ENCODE data around the gene HOTAIR.

Gene HOTAIR

DNA sequence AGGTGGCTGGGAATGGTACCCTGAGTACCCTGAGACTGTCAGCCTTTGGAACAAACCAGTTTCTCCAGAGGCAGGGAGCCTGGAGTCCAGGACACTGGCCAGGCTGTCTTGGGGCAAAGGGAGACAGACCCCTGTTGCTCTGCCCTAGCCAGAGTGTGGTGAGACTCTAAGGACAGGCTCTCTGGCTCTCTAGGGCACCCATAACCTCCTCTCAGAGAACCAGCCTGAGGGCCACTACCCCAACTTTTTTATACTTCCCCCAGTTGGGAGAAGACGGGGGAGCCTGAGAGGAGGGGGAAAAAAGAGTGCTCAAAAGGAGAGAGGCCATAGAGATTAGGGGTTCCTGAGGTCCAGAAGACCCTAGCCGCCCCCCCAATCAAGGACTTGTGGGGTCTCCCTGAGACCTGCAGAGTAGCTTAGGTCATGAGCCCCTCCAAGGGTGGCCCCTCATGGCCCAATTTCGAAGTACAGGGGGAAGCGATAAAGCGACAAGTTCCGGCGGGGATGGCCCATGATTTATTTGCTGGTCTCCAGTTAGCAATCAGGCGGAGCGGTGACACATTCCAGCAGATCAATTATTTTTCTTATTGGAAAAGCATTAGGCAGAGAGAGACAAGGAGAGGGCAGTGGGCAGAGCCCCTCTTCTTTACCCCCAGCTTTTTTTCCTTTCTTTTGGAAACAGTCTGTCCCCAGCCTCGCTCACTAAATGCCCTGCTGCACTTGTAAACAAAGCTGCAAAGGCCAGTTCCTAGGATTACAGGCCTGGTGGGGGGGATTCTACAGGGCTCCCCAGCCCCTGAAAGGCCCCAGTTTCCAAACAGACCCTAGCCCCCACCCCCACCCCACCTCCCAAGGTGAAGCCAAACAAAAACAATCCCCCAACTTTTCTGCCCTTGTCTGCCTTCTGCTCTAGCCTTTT, 35.6 kb upstream of the HOTAIR start:
- TF ChIP-seq, protein P1, sequence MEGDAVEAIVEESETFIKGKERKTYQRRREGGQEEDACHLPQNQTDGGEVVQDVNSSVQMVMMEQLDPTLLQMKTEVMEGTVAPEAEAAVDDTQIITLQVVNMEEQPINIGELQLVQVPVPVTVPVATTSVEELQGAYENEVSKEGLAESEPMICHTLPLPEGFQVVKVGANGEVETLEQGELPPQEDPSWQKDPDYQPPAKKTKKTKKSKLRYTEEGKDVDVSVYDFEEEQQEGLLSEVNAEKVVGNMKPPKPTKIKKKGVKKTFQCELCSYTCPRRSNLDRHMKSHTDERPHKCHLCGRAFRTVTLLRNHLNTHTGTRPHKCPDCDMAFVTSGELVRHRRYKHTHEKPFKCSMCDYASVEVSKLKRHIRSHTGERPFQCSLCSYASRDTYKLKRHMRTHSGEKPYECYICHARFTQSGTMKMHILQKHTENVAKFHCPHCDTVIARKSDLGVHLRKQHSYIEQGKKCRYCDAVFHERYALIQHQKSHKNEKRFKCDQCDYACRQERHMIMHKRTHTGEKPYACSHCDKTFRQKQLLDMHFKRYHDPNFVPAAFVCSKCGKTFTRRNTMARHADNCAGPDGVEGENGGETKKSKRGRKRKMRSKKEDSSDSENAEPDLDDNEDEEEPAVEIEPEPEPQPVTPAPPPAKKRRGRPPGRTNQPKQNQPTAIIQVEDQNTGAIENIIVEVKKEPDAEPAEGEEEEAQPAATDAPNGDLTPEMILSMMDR (conservative IDR thresholded peaks at IDR 0.05; ENCODE audit: low read length) = no peak
- H3K4me3 ChIP-seq (ENCODE audit: low read length) = peak overlapping the region; percentile 98
- DNase-seq (ENCODE audit: low read depth) = no peak

DNA sequence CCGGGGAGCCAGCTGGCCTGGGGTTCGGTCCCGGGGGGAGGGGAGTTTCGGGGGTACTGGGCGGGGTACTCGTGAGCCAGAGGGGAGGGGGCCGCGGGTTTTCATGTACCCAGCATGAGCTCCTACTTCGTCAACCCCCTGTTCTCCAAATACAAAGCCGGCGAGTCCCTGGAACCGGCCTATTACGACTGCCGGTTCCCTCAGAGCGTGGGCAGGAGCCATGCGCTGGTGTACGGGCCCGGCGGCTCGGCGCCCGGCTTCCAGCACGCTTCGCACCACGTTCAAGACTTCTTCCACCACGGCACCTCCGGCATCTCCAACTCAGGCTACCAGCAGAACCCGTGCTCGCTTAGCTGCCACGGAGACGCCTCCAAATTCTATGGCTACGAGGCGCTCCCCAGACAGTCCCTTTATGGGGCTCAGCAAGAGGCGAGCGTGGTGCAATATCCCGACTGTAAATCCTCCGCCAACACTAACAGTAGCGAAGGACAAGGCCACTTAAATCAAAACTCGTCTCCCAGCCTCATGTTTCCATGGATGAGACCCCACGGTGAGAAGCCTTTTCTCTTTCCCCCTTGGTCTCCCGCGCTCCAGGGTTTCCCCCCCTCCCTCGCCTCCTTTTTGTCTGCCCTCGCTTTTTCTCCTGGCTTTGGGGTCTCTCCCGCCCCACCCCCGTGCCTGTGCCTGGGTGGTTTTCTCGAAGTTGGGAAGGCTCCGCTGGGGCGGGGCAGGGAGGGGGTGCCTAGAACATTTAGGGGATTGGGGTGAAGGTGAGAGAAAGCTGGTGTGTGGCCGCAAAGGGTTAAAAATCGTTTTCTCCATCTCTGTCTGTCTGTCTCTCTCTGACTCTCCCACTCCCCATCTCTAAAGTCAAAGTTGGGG, 34.7 kb upstream of the HOTAIR start:
- TF ChIP-seq, protein P1 (conservative IDR thresholded peaks at IDR 0.05; ENCODE audit: low read length) = no peak
- H3K4me3 ChIP-seq (ENCODE audit: low read length) = peak overlapping the region; percentile 98
- DNase-seq (ENCODE audit: low read depth) = no peak

GRCh38 chr12:54008260-54008552, 33.5 kb upstream of the HOTAIR start:
- TF ChIP-seq, protein P1 (conservative IDR thresholded peaks at IDR 0.05; ENCODE audit: low read length) = no peak
- peak overlapping the region; percentile 98 for H3K4me3 ChIP-seq (ENCODE audit: low read length)

GRCh38 chr12:54007538-54008259, 32.9 kb upstream of the HOTAIR start:
- DNase-seq (ENCODE audit: low read depth) = no peak
- H3K4me3 ChIP-seq (ENCODE audit: low read length) = peak overlapping the region; percentile 98

More at GRCh38 chr12:54008260-54008552, 33.5 kb upstream of the HOTAIR start:
- DNase-seq (ENCODE audit: low read depth) = no peak

DNA sequence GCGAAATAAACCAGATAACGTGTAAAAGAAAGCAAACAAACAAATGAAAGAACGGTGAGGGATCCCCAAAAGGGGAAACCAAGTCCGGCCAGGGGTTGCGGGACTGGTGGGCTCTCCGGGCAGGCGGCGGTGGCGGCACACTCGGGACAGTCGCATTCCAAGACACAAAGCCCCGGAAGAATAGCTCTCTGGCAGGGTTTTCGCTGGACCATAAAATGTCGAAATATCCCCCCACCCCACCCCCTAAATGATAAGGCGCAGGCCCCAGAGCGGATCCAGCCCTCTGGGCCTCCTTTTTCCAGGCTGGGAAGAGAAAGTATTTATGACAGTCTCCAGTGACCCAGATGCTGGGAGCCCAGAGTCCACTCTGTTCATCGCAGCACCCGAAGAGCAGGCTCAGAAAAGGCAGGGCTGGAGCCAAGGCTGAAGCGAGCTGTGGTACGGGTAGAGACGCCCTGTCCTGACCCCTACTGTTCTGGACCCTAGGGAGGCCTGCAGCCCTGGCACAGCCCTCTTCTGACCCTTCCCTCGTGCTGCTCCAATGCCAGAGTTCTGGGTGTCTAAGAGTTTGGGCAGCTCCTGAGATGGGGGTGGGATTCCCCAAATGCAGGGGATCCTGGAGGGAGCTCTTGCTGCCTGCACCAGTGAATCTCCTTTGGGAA, 31.9 kb upstream of the HOTAIR start:
- DNase-seq (ENCODE audit: low read depth) = peak; percentile 57
- H3K4me3 ChIP-seq (ENCODE audit: low read length) = peak overlapping the region; percentile 98
- TF ChIP-seq, protein P1 (conservative IDR thresholded peaks at IDR 0.05; ENCODE audit: low read length) = no peak

More at GRCh38 chr12:54007538-54008259, 32.9 kb upstream of the HOTAIR start:
- TF ChIP-seq, protein P1 (conservative IDR thresholded peaks at IDR 0.05; ENCODE audit: low read length) = no peak

DNA sequence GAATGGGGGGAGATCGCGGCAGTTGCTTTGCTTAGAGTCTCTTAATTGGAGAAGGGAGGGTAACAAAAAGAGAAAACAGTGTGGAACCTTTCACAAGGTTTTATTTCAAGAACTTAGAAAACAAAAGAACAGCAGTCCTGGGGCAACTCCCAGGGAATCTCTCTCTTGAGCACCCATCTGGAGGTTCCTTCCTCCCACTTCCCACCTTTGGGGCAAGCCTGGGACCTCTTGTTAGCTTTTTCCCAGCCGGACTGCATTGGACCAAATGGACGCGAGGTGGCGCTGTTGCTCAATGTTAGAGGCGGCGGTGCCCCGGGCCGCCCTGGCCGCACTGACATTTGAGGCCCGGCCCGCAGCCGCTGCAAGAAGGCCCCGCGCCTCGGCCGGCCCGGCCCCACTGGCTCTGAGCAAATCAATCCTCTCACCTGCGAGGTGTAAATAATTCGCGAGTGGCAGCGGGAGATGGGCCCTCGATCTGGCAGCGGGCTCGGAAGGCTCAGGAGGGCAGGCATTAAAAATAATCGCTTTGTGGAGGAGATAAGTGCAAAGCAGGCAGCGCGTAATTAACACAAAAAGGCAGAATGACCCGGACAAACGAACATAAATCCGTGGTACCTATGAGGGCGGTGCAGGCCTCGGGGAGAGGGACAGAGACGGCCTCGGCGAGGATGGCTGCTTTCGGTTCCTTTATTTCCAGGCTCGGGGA, 31.3 kb upstream of the HOTAIR start:
- peak overlapping the region; percentile 98 for H3K4me3 ChIP-seq (ENCODE audit: low read length)
- peak; percentile 87 for DNase-seq (ENCODE audit: low read depth)
- TF ChIP-seq, protein P1 (conservative IDR thresholded peaks at IDR 0.05; ENCODE audit: low read length) = peak; percentile 77
